ENCODE data around the gene GRK5.

DNA sequence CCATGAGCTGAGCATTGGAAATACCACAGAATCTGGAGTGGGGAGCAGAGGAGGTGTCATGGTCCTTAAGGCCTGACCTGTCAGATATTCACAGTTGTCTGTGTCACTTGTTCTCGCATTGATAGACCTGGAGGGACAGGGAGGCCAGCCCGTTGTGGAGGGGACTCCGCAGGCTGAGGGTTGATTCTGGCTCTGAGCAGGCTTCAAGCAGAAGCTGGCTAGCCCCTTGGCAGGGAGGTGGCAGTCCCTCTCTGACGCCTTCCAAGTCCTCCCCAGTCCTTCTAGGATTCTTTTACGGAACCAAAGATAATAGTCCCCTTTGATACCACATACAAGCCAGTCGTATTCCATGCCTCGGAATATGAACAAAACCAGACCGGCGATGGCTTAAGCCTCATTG is 65.4 kb downstream of the GRK5 start:
- TF ChIP-seq, protein P1, sequence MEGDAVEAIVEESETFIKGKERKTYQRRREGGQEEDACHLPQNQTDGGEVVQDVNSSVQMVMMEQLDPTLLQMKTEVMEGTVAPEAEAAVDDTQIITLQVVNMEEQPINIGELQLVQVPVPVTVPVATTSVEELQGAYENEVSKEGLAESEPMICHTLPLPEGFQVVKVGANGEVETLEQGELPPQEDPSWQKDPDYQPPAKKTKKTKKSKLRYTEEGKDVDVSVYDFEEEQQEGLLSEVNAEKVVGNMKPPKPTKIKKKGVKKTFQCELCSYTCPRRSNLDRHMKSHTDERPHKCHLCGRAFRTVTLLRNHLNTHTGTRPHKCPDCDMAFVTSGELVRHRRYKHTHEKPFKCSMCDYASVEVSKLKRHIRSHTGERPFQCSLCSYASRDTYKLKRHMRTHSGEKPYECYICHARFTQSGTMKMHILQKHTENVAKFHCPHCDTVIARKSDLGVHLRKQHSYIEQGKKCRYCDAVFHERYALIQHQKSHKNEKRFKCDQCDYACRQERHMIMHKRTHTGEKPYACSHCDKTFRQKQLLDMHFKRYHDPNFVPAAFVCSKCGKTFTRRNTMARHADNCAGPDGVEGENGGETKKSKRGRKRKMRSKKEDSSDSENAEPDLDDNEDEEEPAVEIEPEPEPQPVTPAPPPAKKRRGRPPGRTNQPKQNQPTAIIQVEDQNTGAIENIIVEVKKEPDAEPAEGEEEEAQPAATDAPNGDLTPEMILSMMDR (conservative IDR thresholded peaks at IDR 0.05; ENCODE audit: low read length): no peak
- no peak for TF ChIP-seq EZH2phosphoT487 (IDR thresholded peaks at IDR 0.05; ENCODE audit: borderline replicate concordance)

Data from Loucy (cell line).